OCI-LY7 (cell line): ENCODE data around the gene ITPRIP. TPM values are rescaled to one million over a fixed set of nuclear protein-coding genes. Genes with fewer than 3 reads are reported as not detected.

Experiments
- BruUV-seq: library from RNA; stranded (reverse); fragments of 400-500 nt; replicated peaks from 2 replicates; lab custom pipeline; 2021; lab: Mats Ljungman, UMichigan
- CTCF ChIA-PET: fragments of 300-600 bp; sonication (Branson Sonifier 250); formaldehyde crosslinking; loops from one replicate; lab custom pipeline; 2022; ENCODE audit warnings: antibody characterized with exemption; ENCODE audit not compliant: unreplicated experiment; lab: Charles Lee
- POLR2A ChIA-PET: fragments of 300-600 bp; sonication (Branson Sonifier 250); formaldehyde crosslinking; loops from one replicate; lab custom pipeline; 2022; ENCODE audit warnings: antibody characterized with exemption; lab: Charles Lee
- DNase-seq: peaks from one replicate; pipeline ENCODE4 v3.0.0-alpha.2; 2015; ENCODE audit warnings: low spot score
- H2AFZ ChIP-seq: fragments of 200-600 bp; sonication (generic), shearing (Covaris generic); 2 replicates; pipeline ENCODE4 v1.6.1; 2014; ENCODE audit warnings: mild to moderate bottlenecking, antibody characterized with exemption, low read length, moderate library complexity
- H3K27ac ChIP-seq: fragments of 200-600 bp; sonication (generic); 2 replicates; pipeline ENCODE4 v1.5.1; 2014; ENCODE audit warnings: mixed run types, low read depth, mild to moderate bottlenecking, moderate library complexity, low read length, inconsistent platforms; ENCODE audit not compliant: poor library complexity, severe bottlenecking
- H3K36me3 ChIP-seq: fragments of 200-600 bp; sonication (generic); 2 replicates; pipeline ENCODE4 v1.6.1; 2014; ENCODE audit warnings: mild to moderate bottlenecking, antibody characterized with exemption, low read length, moderate library complexity, mixed read lengths; ENCODE audit not compliant: insufficient read depth
- H3K4me1 ChIP-seq: fragments of 200-600 bp; sonication (generic); 2 replicates; pipeline ENCODE4 v1.5.1; 2014; ENCODE audit warnings: mild to moderate bottlenecking, low read length; ENCODE audit not compliant: insufficient read depth, poor library complexity, severe bottlenecking
- H3K4me2 ChIP-seq: fragments of 200-600 bp; sonication (generic); 2 replicates; pipeline ENCODE4 v1.6.1; 2014; ENCODE audit warnings: mild to moderate bottlenecking, low read length
- H3K4me3 ChIP-seq: fragments of 200-600 bp; sonication (generic); 2 replicates; pipeline ENCODE4 v1.5.1; 2014; ENCODE audit warnings: mild to moderate bottlenecking, low read depth, low read length; ENCODE audit not compliant: poor library complexity, severe bottlenecking
- H3K79me2 ChIP-seq: fragments of 200-600 bp; sonication (generic); 2 replicates; pipeline ENCODE4 v1.6.1; 2016; ENCODE audit warnings: low read depth, mild to moderate bottlenecking, low read length, moderate library complexity, mixed read lengths; ENCODE audit not compliant: insufficient read depth
- H3K9me2 ChIP-seq: fragments of 200-600 bp; sonication (generic); 2 replicates; pipeline ENCODE4 v1.6.1; 2016; ENCODE audit warnings: mild to moderate bottlenecking, low read length, mixed read lengths; ENCODE audit not compliant: insufficient read depth
- H3K9me3 ChIP-seq: fragments of 200-600 bp; sonication (generic); 2 replicates; pipeline ENCODE4 v1.6.1; 2014; ENCODE audit warnings: mild to moderate bottlenecking, mixed run types, low read length, mixed read lengths
- H4K20me1 ChIP-seq: fragments of 200-600 bp; sonication (generic); 2 replicates; pipeline ENCODE4 v1.6.1; 2014; ENCODE audit warnings: mild to moderate bottlenecking, antibody characterized with exemption, low read length, moderate library complexity, mixed read lengths; ENCODE audit not compliant: insufficient read depth
- CTCF ChIP-seq: fragments of 200-600 bp; sonication (generic); conservative IDR thresholded peaks from 2 replicates; pipeline ENCODE4 v1.5.1; 2014; ENCODE audit warnings: mild to moderate bottlenecking, antibody characterized with exemption, low read length, moderate library complexity, mixed read lengths
- EZH2phosphoT487 ChIP-seq: fragments of 200-600 bp; sonication (generic); IDR thresholded peaks from 2 replicates; pipeline ENCODE4 v1.6.1; 2018; ENCODE audit warnings: low read depth, borderline replicate concordance, mild to moderate bottlenecking, mixed run types, antibody characterized with exemption, low read length, moderate library complexity, mixed read lengths
- intact Hi-C: fragments of 100-400 bp; cut with micrococcal nuclease; formaldehyde crosslinking; loops from one replicate; pipeline ENCODE4 v1.10.0; 2022; ENCODE audit not compliant: unreplicated experiment
- total RNA-seq, 2 experiments: library from RNA; depleted of rRNA in 1 of 2; stranded (reverse); fragments of >200 nt in 1 of 2; shearing (Covaris generic) in 1 of 2; gene quantifications; 2 replicates each; pipeline ENCODE4 v1.2.3, GENCODE V29; 2014 to 2022

The ITPRIP gene
- total RNA-seq, 2 experiments from 2014 or later, result 6.0 to 18.0 TPM

DNA sequence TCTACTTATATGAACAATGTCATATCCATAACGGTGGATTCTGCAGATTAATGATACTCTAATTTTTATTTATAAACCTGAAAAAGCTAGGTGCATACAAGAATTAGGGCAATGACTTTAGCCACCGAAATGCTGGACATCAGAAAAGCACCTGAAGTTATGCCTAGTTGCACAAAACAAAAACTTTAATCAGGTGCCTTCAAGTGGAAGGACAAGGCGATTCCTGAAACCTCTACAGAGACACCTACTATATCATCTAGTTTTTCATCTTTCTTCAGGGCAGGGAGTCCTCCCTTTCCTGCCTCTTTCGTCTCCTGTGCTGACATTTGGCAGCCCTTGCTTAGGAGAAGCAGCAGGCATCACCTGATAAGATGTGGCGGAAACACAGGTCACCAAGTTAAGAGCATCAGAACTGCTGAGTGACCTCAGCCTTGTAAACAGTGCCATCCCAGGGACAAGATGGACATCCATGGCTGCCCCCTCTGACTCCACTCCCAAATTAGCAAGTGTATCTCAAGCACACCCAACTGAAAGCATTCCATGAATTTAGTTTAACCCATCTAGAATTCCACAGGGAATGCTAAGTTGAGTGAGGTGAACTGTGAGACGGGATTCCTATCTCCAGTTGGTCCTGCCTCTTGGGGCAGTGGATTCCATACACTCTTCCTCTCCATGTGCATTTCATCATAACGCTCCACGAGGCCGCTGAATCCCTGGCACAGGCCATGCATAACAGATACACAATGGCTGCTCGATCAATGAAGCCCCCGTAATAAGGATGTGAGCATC lies 5.8 kb downstream of the ITPRIP start:
- no peak for DNase-seq
- BruUV-seq, result no TSS peak
- H3K79me2 ChIP-seq, result peaks cover 96% of the 10 kb centered on the region

DNA sequence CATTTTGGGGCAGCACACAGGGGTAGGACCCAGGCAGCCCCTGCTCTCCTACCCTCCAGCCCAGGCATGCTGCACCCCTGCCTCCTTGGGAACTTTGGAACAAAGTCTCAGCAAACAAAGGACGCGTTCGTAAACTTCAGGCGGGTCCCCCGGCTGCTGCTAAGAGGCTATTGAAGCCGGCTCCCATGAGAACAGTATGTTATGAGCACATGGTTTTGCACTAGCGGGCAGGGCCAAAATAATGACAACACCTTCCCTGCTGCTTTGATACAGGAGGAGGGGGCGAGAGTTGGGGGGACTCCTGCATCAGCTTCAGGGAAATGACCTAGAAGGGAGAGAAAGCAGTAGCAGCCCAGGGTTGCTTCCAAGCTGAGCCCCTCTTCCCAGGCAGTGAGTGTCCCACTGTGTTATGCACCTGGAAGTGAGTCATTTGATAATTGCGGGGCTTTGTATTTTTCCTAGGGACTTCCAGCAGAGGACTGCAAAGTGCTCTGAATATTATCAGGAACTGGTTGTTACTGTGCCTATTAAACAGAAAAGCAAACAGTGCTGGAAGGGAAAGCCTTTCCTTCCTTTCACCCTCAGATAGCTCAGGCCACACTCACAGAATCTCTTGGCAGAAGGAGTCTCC lies 6.9 kb downstream of the ITPRIP start:
- Histone ChIP-seq H3K27ac (no peak overlapping the region), H3K4me3 (no peak overlapping the region), H3K9me2 (no peaks in the 10 kb centered on the region), H3K79me2 (peaks cover 88% of the 10 kb centered on the region), H2AFZ (no peak overlapping the region), H3K9me3 (no peaks in the 10 kb centered on the region), H3K36me3 (peaks cover 43% of the 10 kb centered on the region), H3K4me2 (no peak overlapping the region), H3K4me1 (peaks cover 54% of the 10 kb centered on the region), H4K20me1 (peaks cover 57% of the 10 kb centered on the region)
- DNase-seq, result no peak
- ChIA-PET CTCF (no interaction called here), POLR2A (no interaction called here)
- TF ChIP-seq CTCF, result no peak
- TF ChIP-seq EZH2phosphoT487, result no peak
- intact Hi-C loops, result no loop called here
- no TSS peak for BruUV-seq

More for the DNA sequence above, 5.8 kb downstream of the ITPRIP start:
- Histone ChIP-seq H3K36me3 (peaks cover 43% of the 10 kb centered on the region), H3K4me3 (no peak overlapping the region), H3K9me3 (no peaks in the 10 kb centered on the region), H3K4me1 (peaks cover 60% of the 10 kb centered on the region), H2AFZ (no peak overlapping the region), H3K9me2 (no peaks in the 10 kb centered on the region), H4K20me1 (peaks cover 62% of the 10 kb centered on the region), H3K4me2 (0 out of 2 replicates have a peak overlapping the region, but pooled peaks have one; percentile 40), H3K27ac (no peak overlapping the region)
- intact Hi-C loops, result no loop called here
- no peak for TF ChIP-seq CTCF
- TF ChIP-seq EZH2phosphoT487, result no peak
- ChIA-PET POLR2A (no interaction called here), CTCF (no interaction called here)
